HUES64 (cell line): ENCODE measurements around the gene KATNBL1.

Source experiments
- H3K27ac ChIP-seq: 2 replicates; pipeline ENCODE4 v1.7.0; 2013; ENCODE audit warnings: low read depth, low read length, inconsistent platforms
- H3K27me3 ChIP-seq: 2 replicates; pipeline ENCODE4 v1.6.1; 2013; ENCODE audit warnings: mild to moderate bottlenecking, low read length; ENCODE audit not compliant: insufficient read depth
- H3K36me3 ChIP-seq: 2 replicates; pipeline ENCODE4 v1.6.1; 2013; ENCODE audit warnings: mild to moderate bottlenecking, low read length; ENCODE audit not compliant: insufficient read depth
- H3K4me1 ChIP-seq: 2 replicates; pipeline ENCODE4 v1.6.1; 2013; ENCODE audit warnings: mild to moderate bottlenecking, low read length, moderate library complexity; ENCODE audit not compliant: insufficient read depth
- H3K4me3 ChIP-seq: 2 replicates; pipeline ENCODE4 v1.5.1; 2013; ENCODE audit warnings: mild to moderate bottlenecking, low read length, moderate library complexity
- H3K9ac ChIP-seq: 2 replicates; pipeline ENCODE4 v1.6.1; 2013; ENCODE audit warnings: mild to moderate bottlenecking, low read depth, low read length
- H3K9me3 ChIP-seq: 2 replicates; pipeline ENCODE4 v1.6.1; 2013; ENCODE audit warnings: low read depth, low read length; ENCODE audit not compliant: insufficient read depth
- WGBS: fragments of 150-250, 120-280 bp; methylation state at CpG from one replicate; pipeline ENCODE4 v1.1.7; 2013; ENCODE audit warnings: missing lambda C conversion rate; 5-methylcytosine and 5-hydroxymethylcytosine counted together

The KATNBL1 gene

GRCh38 chr15:34114215-34114614 is 95.7 kb downstream of the KATNBL1 start:
- H3K27ac ChIP-seq = no peak overlapping the region
- no peaks in the 10 kb centered on the region for H3K27me3 ChIP-seq
- H3K4me1 ChIP-seq = no peaks in the 10 kb centered on the region
- no peak overlapping the region for H3K4me3 ChIP-seq
- no peaks in the 10 kb centered on the region for H3K36me3 ChIP-seq
- WGBS = no CpG with 5 or more reads among the region's 2 CpGs
- no peaks in the 10 kb centered on the region for H3K9me3 ChIP-seq
- H3K9ac ChIP-seq = no peak overlapping the region

- no peaks in the 10 kb centered on the region for H3K27me3 ChIP-seq
- H3K4me3 ChIP-seq = no peak overlapping the region
- no peaks in the 10 kb centered on the region for H3K36me3 ChIP-seq
- no peak overlapping the region for H3K9ac ChIP-seq
- H3K9me3 ChIP-seq = no peaks in the 10 kb centered on the region
- WGBS = 70% methylated on average over 6 of the region's 6 CpGs
- no peak overlapping the region for H3K27ac ChIP-seq
- no peaks in the 10 kb centered on the region for H3K4me1 ChIP-seq
Observed at GRCh38 chr15:34111488-34111887, 98.4 kb downstream of the KATNBL1 start.

- Histone ChIP-seq H3K4me3 (no peak overlapping the region), H3K4me1 (no peaks in the 10 kb centered on the region), H3K27ac (no peak overlapping the region), H3K27me3 (no peaks in the 10 kb centered on the region), H3K36me3 (no peaks in the 10 kb centered on the region), H3K9ac (no peak overlapping the region), H3K9me3 (no peaks in the 10 kb centered on the region)
- WGBS = 88% methylated on average over 4 of the region's 5 CpGs
Observed at GRCh38 chr15:34109797-34110663, 99.9 kb downstream of the KATNBL1 start.

DNA sequence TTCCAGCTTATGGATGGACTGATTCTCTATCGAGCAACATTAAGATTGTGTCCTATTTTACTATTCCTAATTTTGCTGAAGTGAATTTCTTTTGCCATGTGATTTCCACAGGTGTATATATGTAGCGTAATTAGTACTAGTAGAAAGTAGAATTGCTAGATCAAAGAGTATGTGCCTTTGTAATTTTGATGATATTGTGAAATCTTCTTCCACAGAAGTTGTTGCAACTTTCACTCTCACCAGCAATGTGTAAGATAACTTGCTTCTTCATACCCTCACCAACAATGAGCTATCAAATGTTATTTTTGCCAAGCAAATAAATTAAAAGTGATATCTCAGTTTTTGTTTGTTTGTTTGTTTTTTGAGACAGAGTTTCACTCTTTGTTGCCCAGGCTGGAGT is 102.6 kb downstream of the KATNBL1 start:
- Histone ChIP-seq H3K4me3 (no peak overlapping the region), H3K9ac (no peak overlapping the region), H3K27ac (no peak overlapping the region), H3K9me3 (no peaks in the 10 kb centered on the region), H3K27me3 (no peaks in the 10 kb centered on the region), H3K4me1 (0 out of 2 replicates have a peak, but pooled peaks cover 4% of the 10 kb centered on the region), H3K36me3 (no peaks in the 10 kb centered on the region)
- WGBS = 97% methylated on average over 2 of the region's 2 CpGs

DNA sequence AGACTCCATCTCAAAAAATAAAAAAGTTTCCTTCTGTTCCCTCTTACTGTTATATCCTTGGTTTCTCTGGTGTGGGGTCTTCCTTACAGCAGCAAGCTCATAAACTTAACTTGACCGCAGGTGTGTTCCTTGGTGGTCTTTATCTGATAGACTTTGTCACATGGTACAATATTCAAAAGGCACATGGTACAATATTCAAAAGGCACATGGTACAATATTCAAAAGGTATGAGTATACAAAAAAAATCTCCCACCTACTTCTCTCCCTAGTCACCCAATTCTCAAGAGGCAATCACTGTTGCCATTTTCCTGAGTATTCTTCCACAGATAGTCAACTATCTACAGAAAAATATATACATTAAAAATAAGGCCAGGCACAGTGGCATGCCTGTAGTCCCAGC is 103.5 kb downstream of the KATNBL1 start:
- 100% methylated on average over 1 of the region's 1 CpG for WGBS
- Histone ChIP-seq H3K9ac (no peak overlapping the region), H3K4me1 (0 out of 2 replicates have a peak, but pooled peaks cover 4% of the 10 kb centered on the region), H3K27me3 (no peaks in the 10 kb centered on the region), H3K27ac (no peak overlapping the region), H3K36me3 (no peaks in the 10 kb centered on the region), H3K9me3 (no peaks in the 10 kb centered on the region), H3K4me3 (no peak overlapping the region)

DNA sequence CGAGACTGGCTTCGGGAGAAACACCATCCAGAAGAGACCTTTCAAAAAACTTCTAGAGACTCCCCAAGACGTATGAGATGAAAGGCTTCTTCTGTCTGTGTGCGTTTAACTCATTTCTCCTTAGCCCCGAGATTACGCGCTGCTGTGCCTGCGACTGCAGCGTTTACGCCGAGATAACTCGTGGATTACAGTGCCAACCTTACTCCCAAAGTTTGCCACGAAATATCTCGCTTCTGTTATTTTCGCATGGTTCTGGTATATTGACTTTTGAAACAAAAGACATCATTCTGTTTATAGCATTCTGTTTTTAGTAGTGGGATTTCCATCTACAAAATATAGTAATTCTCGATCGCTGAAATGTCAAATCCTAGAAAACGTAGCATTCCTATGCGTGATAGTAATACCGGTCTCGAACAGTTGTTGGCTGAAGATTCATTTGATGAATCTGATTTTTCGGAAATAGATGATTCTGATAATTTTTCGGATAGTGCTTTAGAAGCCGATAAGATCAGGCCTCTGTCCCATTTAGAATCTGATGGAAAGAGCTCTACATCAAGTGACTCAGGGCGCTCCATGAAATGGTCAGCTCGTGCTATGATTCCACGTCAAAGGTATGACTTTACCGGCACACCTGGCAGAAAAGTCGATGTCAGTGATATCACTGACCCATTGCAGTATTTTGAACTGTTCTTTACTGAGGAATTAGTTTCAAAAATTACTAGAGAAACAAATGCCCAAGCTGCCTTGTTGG is 107.5 kb downstream of the KATNBL1 start:
- no peaks in the 10 kb centered on the region for H3K9me3 ChIP-seq
- no peak overlapping the region for H3K27ac ChIP-seq
- H3K27me3 ChIP-seq = no peaks in the 10 kb centered on the region
- no peaks in the 10 kb centered on the region for H3K36me3 ChIP-seq
- 34% methylated on average over 28 of the region's 29 CpGs for WGBS
- H3K4me1 ChIP-seq = peaks cover 4% of the 10 kb centered on the region; the same call in 1 of the 2 replicates
- H3K4me3 ChIP-seq = peak overlapping the region; percentile 83
- H3K9ac ChIP-seq = peak overlapping the region; percentile 57; the same call in 1 of the 2 replicates

- Histone ChIP-seq H3K36me3 (no peaks in the 10 kb centered on the region), H3K9ac (peak within 1 kb of the TSS; percentile 80), H3K4me1 (peaks cover 4% of the 10 kb centered on the region; the same call in 1 of the 2 replicates), H3K4me3 (peak within 1 kb of the TSS; percentile 83), H3K27me3 (no peaks in the 10 kb centered on the region), H3K27ac (no peak within 1 kb of the TSS; the same call in 1 of the 2 replicates), H3K9me3 (no peaks in the 10 kb centered on the region)
- WGBS = under 1% methylated on average over 48 of the region's 48 CpGs
Observed at GRCh38 chr15:34101366-34102174, 108.3 kb downstream of the KATNBL1 start, which contains the start of the genes EMC7 and PGBD4. EMC7 (minus strand) TSS chr15:34101862; CDS start chr15:34101839, 23 bp downstream. PGBD4 (plus strand) TSS chr15:34102083; CDS start chr15:34102532, 449 bp downstream.

DNA sequence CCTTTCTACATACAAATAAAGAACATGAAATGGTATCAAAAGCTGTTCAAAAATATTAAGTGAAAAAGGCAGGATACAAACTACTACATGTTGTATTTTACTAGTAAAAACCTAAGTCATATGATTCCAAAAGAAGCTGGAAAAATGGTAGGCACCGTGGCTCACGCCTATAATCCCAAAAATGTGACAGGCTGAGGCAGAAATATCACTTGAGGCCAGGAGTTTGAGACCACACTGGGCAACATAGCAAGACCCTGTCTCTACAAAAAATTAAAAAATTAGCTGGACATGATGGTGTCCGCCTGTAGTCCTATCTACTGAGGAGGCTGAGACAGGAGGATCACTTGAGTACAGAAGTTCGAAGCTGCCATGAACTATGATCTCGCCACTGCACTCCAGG is 110.0 kb downstream of the KATNBL1 start:
- peaks cover 10% of the 10 kb centered on the region for H3K36me3 ChIP-seq
- H3K27me3 ChIP-seq = no peaks in the 10 kb centered on the region
- no peaks in the 10 kb centered on the region for H3K9me3 ChIP-seq
- no peak overlapping the region for H3K27ac ChIP-seq
- no peak overlapping the region for H3K9ac ChIP-seq
- peaks cover 4% of the 10 kb centered on the region; the same call in 1 of the 2 replicates for H3K4me1 ChIP-seq
- WGBS = 98% methylated on average over 5 of the region's 5 CpGs
- H3K4me3 ChIP-seq = no peak overlapping the region
